Measurements from ENCODE around the gene PRRC2C. TPM values are rescaled to one million over a fixed set of nuclear protein-coding genes. Genes with fewer than 3 reads are reported as not detected.

The PRRC2C gene
- polyA plus RNA-seq, 1 of the 3 experiments (the other 2 are of a cell fraction) = 39.9 TPM

DNA sequence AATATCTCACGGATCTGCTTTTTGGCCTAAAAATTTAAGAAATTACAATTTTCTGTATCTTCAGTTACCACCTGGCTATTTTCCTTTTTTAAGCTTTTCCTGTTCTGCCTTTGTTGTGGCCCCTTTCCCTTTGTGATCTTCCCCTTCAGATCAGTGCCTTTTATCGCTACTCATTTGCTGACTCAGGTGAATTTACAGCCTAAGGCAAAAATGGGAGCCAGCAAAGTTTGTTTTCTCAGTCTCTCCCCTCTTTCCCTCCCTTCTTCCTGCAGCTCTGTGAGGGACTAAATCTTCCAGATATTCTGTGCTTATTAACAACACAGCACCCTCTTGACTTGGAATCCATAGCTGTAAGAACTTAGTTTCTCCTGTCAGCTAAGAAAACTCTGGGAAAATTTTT, 5.3 kb upstream of the PRRC2C start:
- H3K9ac ChIP-seq = no peak overlapping the region
- no peaks in the 10 kb centered on the region for H4K20me1 ChIP-seq (ENCODE audit: insufficient read depth)
- H3K4me1 ChIP-seq (ENCODE audit: control insufficient read depth in 1 of 2, insufficient read depth in 2 of 2, low read depth in 1 of 2, low read length in 1 of 2) = no peaks in the 10 kb centered on the region
- CTCF ChIA-PET = no interaction called here
- H3F3A ChIP-seq (replicated peaks; ENCODE audit: insufficient read depth) = peaks cover 4% of the 10 kb centered on the region
- H3K4me3 ChIP-seq (ENCODE audit: low read depth in 2 of 2, low read length in 1 of 2) = no peak overlapping the region
- H3K27ac ChIP-seq (ENCODE audit: low read depth in 2 of 2, low read length in 1 of 2) = no peak overlapping the region
- no peak for DNase-seq
- H3K27me3 ChIP-seq (ENCODE audit: insufficient read depth) = no peaks in the 10 kb centered on the region
- H3K4me2 ChIP-seq = no peak overlapping the region
- H2AFZ ChIP-seq (ENCODE audit: low read depth) = no peak overlapping the region
- WGBS (ENCODE audit: low lambda C conversion rate) = 90% methylated on average over 2 of the region's 2 CpGs
- no peaks in the 10 kb centered on the region for H3K36me3 ChIP-seq (replicated peaks in 1 of 2; ENCODE audit: control insufficient read depth in 1 of 2, insufficient read depth in 2 of 2, low read length in 1 of 2)
- POLR2A ChIA-PET = no interaction called here
- H3K9me2 ChIP-seq = no peaks in the 10 kb centered on the region
- H3K79me2 ChIP-seq (ENCODE audit: insufficient read depth) = no peaks in the 10 kb centered on the region
- TF ChIP-seq RCOR1 (IDR thresholded peaks at IDR 0.05; ENCODE audit: low read length) (no peak), EP300 (IDR thresholded peaks at IDR 0.05; ENCODE audit: borderline replicate concordance in 1 of 2, low read depth in 1 of 2, low read length in 1 of 2) (no peak), NRF1 (IDR thresholded peaks at IDR 0.05; ENCODE audit: low read depth, low read length) (no peak), SIN3A (IDR thresholded peaks at IDR 0.05; ENCODE audit: borderline replicate concordance, low read depth, low read length) (no peak), FOXJ3 (CRISPR knock-in tag; IDR thresholded peaks at IDR 0.05) (no peak), GABPA (IDR thresholded peaks at IDR 0.05; ENCODE audit: low read depth) (no peak)
- TF ChIP-seq, protein P1, sequence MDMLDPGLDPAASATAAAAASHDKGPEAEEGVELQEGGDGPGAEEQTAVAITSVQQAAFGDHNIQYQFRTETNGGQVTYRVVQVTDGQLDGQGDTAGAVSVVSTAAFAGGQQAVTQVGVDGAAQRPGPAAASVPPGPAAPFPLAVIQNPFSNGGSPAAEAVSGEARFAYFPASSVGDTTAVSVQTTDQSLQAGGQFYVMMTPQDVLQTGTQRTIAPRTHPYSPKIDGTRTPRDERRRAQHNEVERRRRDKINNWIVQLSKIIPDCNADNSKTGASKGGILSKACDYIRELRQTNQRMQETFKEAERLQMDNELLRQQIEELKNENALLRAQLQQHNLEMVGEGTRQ (IDR thresholded peaks at IDR 0.05; ENCODE audit: borderline replicate concordance, low read depth, low read length) = no peak
- TF ChIP-seq, protein P2, sequence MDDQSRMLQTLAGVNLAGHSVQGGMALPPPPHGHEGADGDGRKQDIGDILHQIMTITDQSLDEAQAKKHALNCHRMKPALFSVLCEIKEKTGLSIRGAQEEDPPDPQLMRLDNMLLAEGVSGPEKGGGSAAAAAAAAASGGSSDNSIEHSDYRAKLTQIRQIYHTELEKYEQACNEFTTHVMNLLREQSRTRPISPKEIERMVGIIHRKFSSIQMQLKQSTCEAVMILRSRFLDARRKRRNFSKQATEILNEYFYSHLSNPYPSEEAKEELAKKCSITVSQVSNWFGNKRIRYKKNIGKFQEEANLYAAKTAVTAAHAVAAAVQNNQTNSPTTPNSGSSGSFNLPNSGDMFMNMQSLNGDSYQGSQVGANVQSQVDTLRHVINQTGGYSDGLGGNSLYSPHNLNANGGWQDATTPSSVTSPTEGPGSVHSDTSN (IDR thresholded peaks at IDR 0.05) = no peak
- TF ChIP-seq, protein P3, sequence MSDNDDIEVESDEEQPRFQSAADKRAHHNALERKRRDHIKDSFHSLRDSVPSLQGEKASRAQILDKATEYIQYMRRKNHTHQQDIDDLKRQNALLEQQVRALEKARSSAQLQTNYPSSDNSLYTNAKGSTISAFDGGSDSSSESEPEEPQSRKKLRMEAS (IDR thresholded peaks at IDR 0.05; ENCODE audit: low read depth) = no peak
- H3K9me3 ChIP-seq = no peaks in the 10 kb centered on the region

DNA sequence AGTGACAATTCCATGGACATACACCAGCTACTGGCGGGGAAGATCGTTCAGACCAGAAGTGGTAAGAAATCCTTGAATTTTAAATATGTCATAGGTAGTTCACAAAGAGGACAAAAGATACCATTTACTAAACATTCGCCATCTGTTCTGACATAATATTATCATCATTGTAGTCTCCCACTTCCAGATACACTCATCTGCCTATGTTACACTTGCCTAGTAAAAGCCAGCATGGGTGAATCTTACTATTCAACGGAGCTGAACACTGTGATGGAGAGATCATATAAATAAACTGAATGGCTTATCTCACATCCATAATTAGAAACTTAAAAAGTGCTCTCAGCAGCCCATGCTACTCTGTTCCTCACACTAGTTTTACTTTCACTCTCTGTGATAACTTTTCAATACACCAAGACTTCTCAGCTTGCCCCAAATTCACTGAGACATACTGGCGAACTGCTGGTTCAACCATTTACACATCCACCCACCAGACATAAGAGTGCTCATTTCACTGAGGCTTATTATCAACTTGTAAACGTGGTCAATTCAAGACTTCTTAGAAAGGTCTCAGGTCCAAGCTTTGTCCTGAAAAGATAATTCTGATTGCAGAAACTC, 463 bp upstream of the PRRC2C start:
- peaks cover 0 to 5% of the 10 kb centered on the region in 2 experiments for H3K36me3 ChIP-seq (replicated peaks in 1 of 2; ENCODE audit: control insufficient read depth in 1 of 2, insufficient read depth in 2 of 2, low read length in 1 of 2)
- H3F3A ChIP-seq (replicated peaks; ENCODE audit: insufficient read depth) = peaks cover 13% of the 10 kb centered on the region
- 30% methylated on average over 6 of the region's 6 CpGs for WGBS (ENCODE audit: low lambda C conversion rate)
- H3K9ac ChIP-seq = peak overlapping the region; percentile 100
- H3K27ac ChIP-seq (ENCODE audit: low read depth in 2 of 2, low read length in 1 of 2) = peak overlapping the region; percentile 97 to 100
- H3K9me3 ChIP-seq = no peaks in the 10 kb centered on the region
- peak overlapping the region; percentile 92 for H2AFZ ChIP-seq (ENCODE audit: low read depth)
- CTCF ChIA-PET = interaction anchor here (0.6 to 2.1 kb wide), 30 partner anchors 8 to 301 kb away, joined by 3 to 16 read pairs (median 4); no protein-coding TSS in a partner anchor
- peak overlapping the region; percentile 86 for H3K4me2 ChIP-seq
- peak; percentile 12 for DNase-seq
- TF ChIP-seq FOSL2 (IDR thresholded peaks at IDR 0.05; ENCODE audit: borderline replicate concordance, low read depth) (no peak), ELF1 (IDR thresholded peaks at IDR 0.05) (0 out of 2 replicates have a peak, but pooled peaks have one; percentile 20)
- H4K20me1 ChIP-seq (ENCODE audit: insufficient read depth) = peaks cover 38% of the 10 kb centered on the region
- no peaks in the 10 kb centered on the region for H3K27me3 ChIP-seq (ENCODE audit: insufficient read depth)
- peaks cover 10 to 15% of the 10 kb centered on the region in 2 experiments; a peak in 3 of 4 replicates for H3K4me1 ChIP-seq (ENCODE audit: control insufficient read depth in 1 of 2, insufficient read depth in 2 of 2, low read depth in 1 of 2, low read length in 1 of 2)
- H3K9me2 ChIP-seq = no peaks in the 10 kb centered on the region
- POLR2A ChIA-PET = interaction anchor here (0.6 kb wide), 1 partner anchor 109 kb away, joined by 4 read pairs; no protein-coding TSS in a partner anchor
- H3K4me3 ChIP-seq (ENCODE audit: low read depth in 2 of 2, low read length in 1 of 2) = peak overlapping the region; percentile 94 to 100
- H3K79me2 ChIP-seq (ENCODE audit: insufficient read depth) = peaks cover 45% of the 10 kb centered on the region

All from SK-N-SH (cell line).